ENCODE data around the gene PRKCB.

The PRKCB gene

GRCh38 chr16:23866621-23867020, 30.8 kb downstream of the PRKCB start:
- no peak for DNase-seq (ENCODE audit: low spot score)

DNA sequence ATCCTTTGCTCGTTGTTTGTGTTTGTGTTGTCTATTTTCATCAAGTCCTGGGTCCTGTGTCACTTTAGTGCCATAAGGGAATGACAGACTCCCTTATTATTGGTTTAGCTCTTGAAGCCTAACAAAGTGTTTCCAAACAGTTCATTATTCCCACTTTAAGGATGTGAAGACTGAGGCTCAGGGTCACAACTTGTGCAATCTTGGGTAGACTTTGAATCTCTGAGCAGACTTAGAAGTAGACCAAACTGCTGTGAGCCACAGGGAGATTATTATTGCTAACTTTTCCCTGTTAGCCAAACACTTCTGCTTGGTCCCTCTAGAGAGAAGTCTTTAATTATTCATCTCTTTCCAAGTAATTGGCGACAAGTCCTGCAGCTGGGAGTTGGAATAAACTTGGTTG, 31.8 kb downstream of the PRKCB start:
- DNase-seq (ENCODE audit: low spot score), result no peak

- no peak for DNase-seq (ENCODE audit: low spot score)
These were observed 32.4 kb downstream of the PRKCB start for GRCh38 chr16:23868136-23868535.

GRCh38 chr16:23869052-23869451, 33.3 kb downstream of the PRKCB start:
- DNase-seq (ENCODE audit: low spot score), result no peak

GRCh38 chr16:23871924-23872323, 36.1 kb downstream of the PRKCB start:
- no peak for DNase-seq (ENCODE audit: low spot score)

DNA sequence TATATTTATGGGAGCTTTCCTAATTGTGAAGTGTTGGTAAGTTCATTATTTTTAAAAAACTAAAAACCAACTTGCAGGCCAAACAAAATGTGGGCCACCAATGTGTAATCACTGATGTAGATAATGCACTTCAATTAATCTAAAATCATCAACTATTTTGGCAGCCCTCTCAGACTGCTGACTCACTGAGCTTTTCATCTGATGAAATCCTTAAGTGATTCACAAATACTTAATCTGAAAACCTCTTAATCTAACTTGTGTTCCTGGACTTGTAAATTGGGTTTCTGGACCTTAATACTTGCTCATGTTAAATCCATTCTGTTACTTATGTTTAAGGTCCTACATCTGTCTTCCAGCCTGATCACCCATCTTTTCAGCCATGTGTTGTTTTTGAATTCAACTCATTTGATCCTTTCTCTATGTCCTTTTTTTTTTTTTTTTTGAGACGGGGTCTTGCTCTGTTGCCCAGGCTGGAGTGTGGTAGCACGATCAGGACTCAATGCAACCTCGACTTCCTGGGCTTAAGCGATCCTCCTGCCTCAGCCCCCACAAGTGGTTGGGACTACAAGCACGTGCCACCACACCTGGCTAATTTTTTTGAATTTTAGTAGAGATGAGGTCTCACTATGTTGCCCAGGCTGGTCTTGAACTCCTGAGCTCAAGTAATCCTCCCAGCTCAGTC, 39.0 kb downstream of the PRKCB start:
- no peak for DNase-seq (ENCODE audit: low spot score)

DNA sequence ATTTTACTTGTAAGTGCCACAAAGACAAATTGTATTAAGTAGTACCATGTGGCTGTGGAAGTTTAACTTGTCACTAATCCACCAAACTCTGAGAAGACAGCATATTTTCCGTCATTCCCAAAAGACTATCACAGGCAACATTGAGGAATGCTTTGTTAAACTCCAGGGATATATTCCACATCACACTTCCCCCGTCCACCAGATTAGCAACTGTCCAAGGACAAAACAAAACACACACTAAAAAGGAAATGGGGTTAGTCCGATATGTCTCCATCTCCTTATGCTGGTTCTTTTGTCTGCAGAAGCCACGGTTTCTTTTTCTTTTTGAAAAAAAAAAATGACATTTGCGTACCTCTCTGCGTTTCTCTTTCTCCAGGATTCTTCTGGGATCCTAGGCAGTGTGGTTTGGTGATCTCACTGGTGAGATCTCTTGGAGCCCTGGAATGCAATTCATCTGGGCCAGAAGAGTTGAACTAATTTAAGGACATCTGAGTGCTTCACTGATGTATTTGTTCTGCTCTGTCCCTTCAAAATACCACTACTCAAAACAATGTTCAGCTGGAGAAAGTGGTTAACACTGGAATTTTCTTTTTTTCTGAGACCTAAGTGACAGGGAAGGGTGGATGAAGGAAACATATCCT, 40.6 kb downstream of the PRKCB start:
- DNase-seq (ENCODE audit: low spot score), result no peak

DNA sequence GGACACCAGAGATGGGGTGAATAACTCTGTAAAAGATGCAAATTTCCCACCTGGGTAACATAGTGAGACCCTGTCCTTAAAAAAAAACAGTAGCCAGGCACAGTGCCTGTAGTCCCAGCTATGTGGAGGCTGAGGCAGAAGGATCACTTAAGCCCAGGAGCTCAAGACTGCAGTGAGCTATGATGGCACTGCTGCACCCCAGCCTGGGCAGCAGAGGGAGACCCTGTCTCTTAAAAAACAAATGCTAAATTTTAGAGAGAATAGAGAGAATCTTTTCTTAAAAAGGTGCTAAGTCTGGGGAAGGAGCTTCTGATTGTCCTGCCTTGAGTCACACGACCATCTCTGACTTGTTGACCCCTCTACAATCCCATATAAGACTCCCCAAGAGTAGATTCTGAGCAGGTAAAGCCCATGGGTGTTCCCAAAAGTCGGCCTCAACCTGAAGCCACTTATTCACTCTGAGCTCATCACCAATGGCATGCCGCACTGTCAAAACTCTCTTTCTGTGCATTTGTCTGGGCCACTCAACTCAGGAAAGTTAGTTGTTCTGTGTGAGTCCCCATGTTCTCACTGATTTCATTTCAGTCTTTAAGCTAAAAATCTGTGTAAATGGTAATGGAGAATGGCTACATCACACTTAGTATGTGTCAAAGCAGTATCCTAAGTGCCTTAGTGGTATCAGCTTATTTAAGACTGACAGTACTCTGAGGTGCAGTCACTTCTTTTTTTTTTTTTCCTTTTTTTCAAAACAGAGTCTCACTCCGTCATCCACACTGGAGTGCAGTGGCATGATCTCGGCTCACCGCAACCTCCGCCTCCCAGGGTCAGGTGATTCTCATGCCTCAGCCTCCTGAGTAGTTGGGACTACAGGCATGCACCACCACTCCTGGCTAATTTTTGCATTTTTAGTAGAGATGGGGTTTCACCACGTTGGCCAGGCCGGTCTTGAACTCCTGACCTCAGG, 41.6 kb downstream of the PRKCB start:
- DNase-seq (ENCODE audit: low spot score), result no peak

GRCh38 chr16:23879735-23880373, 44.1 kb downstream of the PRKCB start:
- DNase-seq (ENCODE audit: low spot score), result no peak

- DNase-seq (ENCODE audit: low spot score), result no peak
These were observed 53.4 kb downstream of the PRKCB start for GRCh38 chr16:23889189-23889588.

DNA sequence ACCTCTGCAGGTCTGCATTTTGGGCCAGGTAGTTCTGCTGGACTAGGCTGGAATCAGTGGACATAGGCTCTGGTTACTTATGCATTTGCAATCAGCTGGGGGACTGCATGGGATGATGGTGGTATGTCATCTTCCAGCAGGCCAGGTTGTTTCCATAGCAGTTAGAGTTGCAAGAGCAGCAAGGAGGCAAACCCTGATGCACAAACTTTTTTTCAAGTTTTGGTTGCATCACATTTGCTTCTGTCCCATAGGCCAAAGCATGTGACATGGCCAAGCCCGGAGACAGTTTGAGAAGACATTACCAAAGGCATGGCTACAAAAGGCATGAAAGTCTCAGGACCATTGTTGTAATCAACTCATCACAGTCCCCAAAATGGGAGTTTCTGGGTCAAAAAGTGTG, 58.2 kb downstream of the PRKCB start:
- DNase-seq (ENCODE audit: low spot score), result no peak

DNA sequence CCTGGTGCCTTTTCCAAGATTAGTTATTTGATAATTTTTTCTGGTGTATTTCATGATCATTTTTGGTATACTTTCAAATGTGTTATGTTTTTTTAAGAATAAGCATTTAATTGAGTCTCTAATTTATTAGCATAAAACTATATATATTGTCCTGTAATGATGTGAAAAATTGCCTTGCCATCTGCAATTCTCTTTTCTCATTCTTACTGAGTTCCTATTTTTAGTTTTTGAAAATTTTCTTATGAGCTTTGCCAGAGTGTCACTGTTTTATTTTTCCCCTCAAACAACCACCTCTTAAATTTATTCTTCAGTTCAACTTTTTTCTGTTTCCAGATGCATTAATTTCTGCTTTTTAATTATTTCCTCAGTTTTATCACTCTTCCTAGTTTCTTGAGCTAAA, 59.3 kb downstream of the PRKCB start:
- no peak for DNase-seq (ENCODE audit: low spot score)

DNA sequence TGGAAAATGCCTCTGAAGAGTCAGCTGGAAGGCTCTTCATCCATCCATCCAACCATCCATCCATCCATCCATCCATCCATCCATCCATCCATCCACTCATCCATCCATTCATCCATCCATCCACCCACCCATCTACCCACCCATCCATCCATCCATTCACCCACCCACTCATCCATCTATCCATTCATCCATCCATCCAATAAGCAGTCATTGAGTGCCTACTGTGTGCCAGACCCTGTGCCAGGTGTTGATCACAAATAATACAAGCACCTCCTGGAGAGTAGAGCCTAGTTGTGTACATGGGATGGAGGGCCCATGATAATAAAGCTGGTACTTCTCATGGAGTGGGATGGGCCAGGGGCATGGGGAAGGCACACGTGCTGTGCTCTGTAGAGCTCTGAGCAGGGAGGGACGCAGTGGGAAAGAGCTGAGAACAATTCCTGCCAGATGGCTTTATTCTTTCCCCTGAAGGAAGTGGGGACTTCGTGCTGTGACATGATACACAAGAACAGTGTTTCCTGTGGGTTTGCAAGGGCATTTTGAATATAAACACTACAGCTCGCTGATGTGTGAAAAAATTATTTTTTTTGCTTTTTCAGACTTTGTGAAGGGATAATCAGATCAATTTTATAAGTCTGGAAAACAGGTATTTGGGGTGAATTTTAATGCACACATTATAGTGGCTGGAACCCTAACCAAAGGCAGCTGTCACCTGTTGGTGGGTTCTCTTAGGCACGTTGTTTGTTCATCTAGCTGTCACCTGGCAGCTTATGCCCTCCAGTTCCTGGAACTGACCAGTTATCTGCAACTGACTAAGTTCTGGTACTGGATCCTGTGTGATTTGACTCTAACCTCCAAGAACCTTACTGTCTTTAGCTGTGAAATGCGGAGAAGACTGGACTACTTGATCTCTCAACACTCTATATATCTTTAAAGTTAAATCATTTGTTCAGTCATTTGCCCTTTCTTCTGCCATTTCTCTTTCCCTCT, 61.3 kb downstream of the PRKCB start:
- no peak for DNase-seq (ENCODE audit: low spot score)

GRCh38 chr16:23898682-23899430, 63.1 kb downstream of the PRKCB start:
- no peak for DNase-seq (ENCODE audit: low spot score)

- DNase-seq (ENCODE audit: low spot score), result no peak
These were observed 64.1 kb downstream of the PRKCB start for GRCh38 chr16:23899869-23900268.

GRCh38 chr16:23900480-23901177, 64.8 kb downstream of the PRKCB start:
- DNase-seq (ENCODE audit: low spot score), result no peak

DNA sequence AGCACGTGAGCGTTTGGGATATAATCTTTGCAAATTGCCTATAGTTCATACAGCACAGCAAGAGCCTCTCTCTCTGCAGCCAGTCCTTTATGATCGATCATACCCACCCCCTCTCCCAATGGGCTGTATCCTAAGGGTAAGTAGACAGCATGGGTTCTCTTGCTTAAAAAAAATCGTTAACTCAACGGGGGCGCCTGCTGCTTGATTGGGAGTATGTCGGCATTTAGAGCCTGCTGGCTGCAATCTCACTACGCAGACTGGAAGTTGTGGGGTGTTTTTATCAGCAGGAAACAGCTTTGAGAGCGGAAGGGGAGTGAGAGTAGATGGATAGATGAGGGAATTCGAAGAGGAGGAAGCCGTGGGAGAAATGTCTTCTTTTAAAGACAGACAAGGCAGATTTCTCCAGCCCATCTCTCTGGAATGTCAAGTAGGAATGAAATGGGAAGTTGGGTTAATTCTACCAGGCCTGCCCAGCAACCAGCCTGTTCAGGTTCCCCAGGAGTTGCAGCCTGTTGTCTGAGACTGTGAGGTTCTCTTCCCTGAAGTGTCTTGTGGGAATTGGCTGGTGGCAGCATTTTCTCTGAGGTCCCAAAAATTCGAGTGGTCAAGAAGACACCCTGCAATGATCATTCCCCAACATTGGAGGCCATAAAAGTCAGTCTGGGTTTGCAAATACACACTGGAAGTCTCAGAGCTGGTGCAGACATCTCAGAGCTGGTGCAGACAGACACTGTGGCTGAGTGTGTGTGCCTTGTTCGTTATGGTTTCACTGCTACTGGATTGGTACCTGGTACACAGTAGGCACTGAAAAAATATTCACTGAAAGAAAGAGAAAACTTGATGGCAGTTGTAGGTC, 65.6 kb downstream of the PRKCB start:
- DNase-seq (ENCODE audit: low spot score), result no peak

- no peak for DNase-seq (ENCODE audit: low spot score)
These were observed 66.4 kb downstream of the PRKCB start for GRCh38 chr16:23902034-23902747.

All from hepatic stellate cell (primary cell).